Measurements from ENCODE around the gene ACTA2.

The ACTA2 gene

GRCh38 chr10:88949912-88950837 lies 2.4 kb downstream of the ACTA2 start:
- no peak overlapping the region for H3K4me2 ChIP-seq (ENCODE audit: low read length)
- no peak for TF ChIP-seq EZH2 (IDR thresholded peaks at IDR 0.05; ENCODE audit: borderline replicate concordance, low read length)
- H4K20me1 ChIP-seq (ENCODE audit: insufficient read depth, low read length) = no peaks in the 10 kb centered on the region
- no peaks in the 10 kb centered on the region for H3K4me1 ChIP-seq (ENCODE audit: insufficient read depth, low read length, severe bottlenecking)
- no peak overlapping the region for H3K4me3 ChIP-seq (ENCODE audit: low read depth, low read length, poor library complexity, severe bottlenecking)
- H3F3A ChIP-seq (ENCODE audit: insufficient read depth, low read length) = no peaks in the 10 kb centered on the region
- H3K36me3 ChIP-seq (ENCODE audit: insufficient read depth, low read length) = no peaks in the 10 kb centered on the region
- no peak overlapping the region for H2AFZ ChIP-seq (ENCODE audit: low read length)
- H3K27me3 ChIP-seq (ENCODE audit: insufficient read depth, low read length) = no peaks in the 10 kb centered on the region
- no peak overlapping the region for H3K27ac ChIP-seq (ENCODE audit: low read depth, low read length, poor library complexity, severe bottlenecking)
- no peaks in the 10 kb centered on the region for H3K79me2 ChIP-seq (ENCODE audit: insufficient read depth, low read length)
- no peaks in the 10 kb centered on the region for H3K9me2 ChIP-seq (ENCODE audit: low read depth, low read length)
- no peaks in the 10 kb centered on the region for H3K9me3 ChIP-seq (ENCODE audit: low read length)
- H3K9ac ChIP-seq (ENCODE audit: low read length) = no peak overlapping the region

GRCh38 chr10:88949051-88949450 lies 3.5 kb downstream of the ACTA2 start:
- Histone ChIP-seq H3K4me3 (ENCODE audit: low read depth, low read length, poor library complexity, severe bottlenecking) (no peak overlapping the region), H3K4me1 (ENCODE audit: insufficient read depth, low read length, severe bottlenecking) (peaks cover 8% of the 10 kb centered on the region), H3K9me2 (ENCODE audit: low read depth, low read length) (no peaks in the 10 kb centered on the region), H3K9ac (ENCODE audit: low read length) (no peak overlapping the region), H3K4me2 (ENCODE audit: low read length) (no peak overlapping the region), H2AFZ (ENCODE audit: low read length) (no peak overlapping the region), H3K79me2 (ENCODE audit: insufficient read depth, low read length) (no peaks in the 10 kb centered on the region), H4K20me1 (ENCODE audit: insufficient read depth, low read length) (no peaks in the 10 kb centered on the region), H3K27ac (ENCODE audit: low read depth, low read length, poor library complexity, severe bottlenecking) (no peak overlapping the region), H3K36me3 (ENCODE audit: insufficient read depth, low read length) (no peaks in the 10 kb centered on the region), H3F3A (ENCODE audit: insufficient read depth, low read length) (no peaks in the 10 kb centered on the region), H3K9me3 (ENCODE audit: low read length) (no peaks in the 10 kb centered on the region), H3K27me3 (ENCODE audit: insufficient read depth, low read length) (no peaks in the 10 kb centered on the region)
- no peak for TF ChIP-seq EZH2 (IDR thresholded peaks at IDR 0.05; ENCODE audit: borderline replicate concordance, low read length)
- no peak for TF ChIP-seq CTCF (IDR thresholded peaks at IDR 0.05; ENCODE audit: low read length)

GRCh38 chr10:88946965-88947590 lies 5.5 kb downstream of the ACTA2 start:
- no peaks in the 10 kb centered on the region for H3K9me2 ChIP-seq (ENCODE audit: low read depth, low read length)
- no peaks in the 10 kb centered on the region for H3K27me3 ChIP-seq (ENCODE audit: insufficient read depth, low read length)
- H3K4me3 ChIP-seq (ENCODE audit: low read depth, low read length, poor library complexity, severe bottlenecking) = no peak overlapping the region
- H3K27ac ChIP-seq (ENCODE audit: low read depth, low read length, poor library complexity, severe bottlenecking) = no peak overlapping the region
- H3K9me3 ChIP-seq (ENCODE audit: low read length) = no peaks in the 10 kb centered on the region
- H3K4me1 ChIP-seq (ENCODE audit: insufficient read depth, low read length, severe bottlenecking) = peaks cover 8% of the 10 kb centered on the region
- no peaks in the 10 kb centered on the region for H3K36me3 ChIP-seq (ENCODE audit: insufficient read depth, low read length)
- no peaks in the 10 kb centered on the region for H4K20me1 ChIP-seq (ENCODE audit: insufficient read depth, low read length)
- no peak overlapping the region for H2AFZ ChIP-seq (ENCODE audit: low read length)
- no peak overlapping the region for H3K4me2 ChIP-seq (ENCODE audit: low read length)
- H3F3A ChIP-seq (ENCODE audit: insufficient read depth, low read length) = no peaks in the 10 kb centered on the region
- H3K79me2 ChIP-seq (ENCODE audit: insufficient read depth, low read length) = no peaks in the 10 kb centered on the region
- H3K9ac ChIP-seq (ENCODE audit: low read length) = no peak overlapping the region
- TF ChIP-seq CTCF (IDR thresholded peaks at IDR 0.05; ENCODE audit: low read length) (no peak), EZH2 (IDR thresholded peaks at IDR 0.05; ENCODE audit: borderline replicate concordance, low read length) (no peak)
